HepG2 (cell line): Measurements from ENCODE around the gene ALPK3. TPM values are rescaled to one million over a fixed set of nuclear protein-coding genes. Genes with fewer than 3 reads are reported as not detected.

Experiments
- ATAC-seq: fragments of 200-7000 bp; cut with Tn5 transposase; 3 replicates; pipeline ENCODE4 v1.9.1; 2020; ENCODE audit warnings: mild to moderate bottlenecking, moderate library complexity
- BruUV-seq: library from RNA; stranded (reverse); fragments of 400-500 nt; replicated peaks from 2 replicates; lab custom pipeline; 2021; lab: Mats Ljungman, UMichigan
- CTCF ChIA-PET: fragments of 300-600 bp; formaldehyde crosslinking; extraction: SDS; loops from one replicate; lab custom pipeline; 2021; ENCODE audit warnings: low total read pairs, inconsistent platforms, low intra/inter-chr PET ratio; lab: Yijun Ruan, JAX
- POLR2A ChIA-PET: fragments of 350-600 bp; sonication (Branson Sonifier 250); formaldehyde crosslinking; loops from one replicate; lab custom pipeline; 2020; ENCODE audit warnings: antibody characterized with exemption, inconsistent platforms; lab: Yijun Ruan, JAX
- DNase-seq: peaks from one replicate; pipeline ENCODE4 v3.0.0-alpha.2; 2015; ENCODE audit warnings: low spot score
- FAIRE-seq: peaks from 3 replicates; lab custom pipeline; 2011; peaks lifted over from hg19 to GRCh38; lab: Jason Lieb, UNC
- H2AFZ ChIP-seq: one replicate; pipeline ENCODE4 v1.6.1; 2011; ENCODE audit warnings: low read length, inconsistent platforms
- H3K27ac ChIP-seq: fragments of 300-600 bp; 3 replicates; pipeline ENCODE4 v1.8.0; 2011; ENCODE audit warnings: mixed run types, mild to moderate bottlenecking, mixed read lengths, low read length, inconsistent platforms; ENCODE audit not compliant: insufficient read depth; ENCODE audit errors: extremely low read length
- H3K27me3 ChIP-seq, 2 experiments: fragments of 200-600 bp in 1 of 2; 2 replicates in 1 of 2; 3 replicates in 1 of 2; pipeline versions ENCODE4 v1.6.0 to v1.8.0; 2011; ENCODE audit warnings: low read length in 2 of 2, mild to moderate bottlenecking in 2 of 2, moderate library complexity in 2 of 2, inconsistent platforms in 1 of 2; ENCODE audit not compliant: insufficient read depth in 2 of 2, control insufficient read depth in 1 of 2
- H3K36me3 ChIP-seq, 2 experiments: fragments of 200-600 bp in 1 of 2; replicated peaks in 1 of 2; 2 replicates in 1 of 2; 3 replicates in 1 of 2; pipeline versions ENCODE4 v1.5.1 to v1.8.0; 2011; ENCODE audit warnings: low read length in 2 of 2, inconsistent platforms in 1 of 2; ENCODE audit not compliant: insufficient read depth in 2 of 2, control insufficient read depth in 1 of 2
- H3K4me1 ChIP-seq: 2 replicates; pipeline ENCODE4 v1.5.1; 2012; ENCODE audit warnings: low read length, inconsistent platforms; ENCODE audit not compliant: insufficient read depth
- H3K4me2 ChIP-seq: 2 replicates; pipeline ENCODE4 v1.6.0; 2011; ENCODE audit warnings: low read depth, low read length, inconsistent platforms
- H3K4me3 ChIP-seq, 3 experiments: fragments of 200-600 bp in 1 of 3; sonication (generic), shearing (Covaris generic) in 1 of 3; replicated peaks in 1 of 3; 2 replicates each; pipeline ENCODE4 v1.5.1; 2011 to 2016; ENCODE audit warnings: low read length in 3 of 3, inconsistent platforms in 2 of 3, low read depth in 2 of 3, mild to moderate bottlenecking in 2 of 3, control low read depth in 1 of 3, mixed read lengths in 1 of 3; ENCODE audit not compliant: insufficient read depth in 1 of 3
- H3K79me2 ChIP-seq: one replicate; pipeline ENCODE4 v1.6.1; 2011; ENCODE audit warnings: low read length, inconsistent platforms; ENCODE audit not compliant: insufficient read depth
- H3K9ac ChIP-seq: 2 replicates; pipeline ENCODE4 v1.6.0; 2011; ENCODE audit warnings: mild to moderate bottlenecking, low read depth, low read length, inconsistent platforms; ENCODE audit not compliant: insufficient read depth
- H3K9me3 ChIP-seq: 2 replicates; pipeline ENCODE4 v1.5.1; 2012; ENCODE audit warnings: mild to moderate bottlenecking, low read length
- H4K20me1 ChIP-seq: 2 replicates; pipeline ENCODE4 v1.6.0; 2011; ENCODE audit warnings: inconsistent platforms, mild to moderate bottlenecking, low read length, moderate library complexity; ENCODE audit not compliant: insufficient read depth
- ARHGAP35 ChIP-seq: sonication (generic); formaldehyde crosslinking; IDR thresholded peaks from 2 replicates; pipeline ENCODE4 v1.9.0; 2022; ENCODE audit warnings: mild to moderate bottlenecking, inconsistent platforms, moderate library complexity, missing genetic modification reagents, borderline replicate concordance
- CHD4 ChIP-seq: fragments of 200-600 bp; sonication (generic); IDR thresholded peaks from 2 replicates; pipeline ENCODE4 v1.7.0; 2017; ENCODE audit warnings: mild to moderate bottlenecking, low read length, borderline replicate concordance
- CREBL2 ChIP-seq: sonication (generic); formaldehyde crosslinking; IDR thresholded peaks from 2 replicates; pipeline ENCODE4 v1.8.1; 2023; ENCODE audit warnings: missing genetic modification reagents, mild to moderate bottlenecking, borderline replicate concordance
- JUNB ChIP-seq: sonication (generic); formaldehyde crosslinking; IDR thresholded peaks from 2 replicates; pipeline ENCODE4 v1.8.0; 2022; ENCODE audit warnings: missing genetic modification reagents, mild to moderate bottlenecking, borderline replicate concordance
- KLF9 ChIP-seq: IDR thresholded peaks from 2 replicates; pipeline ENCODE4 v1.6.1; 2016; ENCODE audit warnings: low read depth
- MNT ChIP-seq: fragments of 450-650 bp; IDR thresholded peaks from 2 replicates; pipeline ENCODE4 v1.6.1; 2016
- SNAPC4 ChIP-seq: sonication (generic); formaldehyde crosslinking; IDR thresholded peaks from 2 replicates; pipeline ENCODE4 v1.4.0; 2020; ENCODE audit warnings: mild to moderate bottlenecking, missing genetic modification reagents
- ZFP1 ChIP-seq: IDR thresholded peaks from 2 replicates; pipeline ENCODE4 v1.6.1; 2016
- ZNF441 ChIP-seq: sonication (generic); formaldehyde crosslinking; IDR thresholded peaks from 2 replicates; pipeline ENCODE4 v1.7.0; 2021; ENCODE audit warnings: missing genetic modification reagents, borderline replicate concordance
- ZNF709 ChIP-seq: sonication (generic); formaldehyde crosslinking; IDR thresholded peaks from 2 replicates; pipeline ENCODE4 v1.5.0; 2020; ENCODE audit warnings: mild to moderate bottlenecking, missing genetic modification reagents
- ZNF747 ChIP-seq: sonication (generic); formaldehyde crosslinking; IDR thresholded peaks from 2 replicates; pipeline ENCODE4 v1.8.1; 2023; ENCODE audit warnings: missing genetic modification reagents, mild to moderate bottlenecking, borderline replicate concordance
- ZNF772 ChIP-seq: sonication (generic); formaldehyde crosslinking; IDR thresholded peaks from 2 replicates; pipeline ENCODE4 v1.5.0; 2020; ENCODE audit warnings: mild to moderate bottlenecking, missing genetic modification reagents
- ZNF878 ChIP-seq: sonication (generic); formaldehyde crosslinking; IDR thresholded peaks from 2 replicates; pipeline ENCODE4 v1.8.1; 2023; ENCODE audit warnings: mild to moderate bottlenecking, missing genetic modification reagents, moderate library complexity
- ZSCAN25 ChIP-seq: sonication (generic); formaldehyde crosslinking; IDR thresholded peaks from 2 replicates; pipeline ENCODE4 v1.8.0; 2022; ENCODE audit warnings: mild to moderate bottlenecking, missing genetic modification reagents
- ZSCAN31 ChIP-seq: sonication (generic); formaldehyde crosslinking; IDR thresholded peaks from 2 replicates; pipeline ENCODE4 v1.5.0; 2020; ENCODE audit warnings: low read depth, mild to moderate bottlenecking, missing genetic modification reagents
- WGBS: methylation state at CpG from one replicate; pipeline ENCODE4 v1.1.6; 2017; ENCODE audit warnings: low lambda C conversion rate; 5-methylcytosine and 5-hydroxymethylcytosine counted together
- in situ Hi-C: cut with HindIII; loops from 2 replicates; pipeline ENCODE4 v1.10.0; 2017; ENCODE audit warnings: low pct_unique_long_range_greater_than_20kb; ENCODE audit not compliant: extremely low pct_ligation_motif_present
- intact Hi-C: fragments of 100-400 bp; cut with micrococcal nuclease; formaldehyde crosslinking; loops from one replicate; pipeline ENCODE4 v1.10.0; 2022; ENCODE audit not compliant: unreplicated experiment
- polyA plus RNA-seq, 8 experiments: library from polyadenylated mRNA; depleted of rRNA in 3 of 8; stranded (reverse) in 7 of 8; unstranded in 1 of 8; fragments of >200 nt; fragmentation: Illumina TruSeq in 4 of 8; extraction: Trizol in 4 of 8; gene quantifications; 2 replicates each; pipeline versions ENCODE4 v1.2.1 to v1.2.3, GENCODE V29; 2011 to 2016; ENCODE audit warnings: low read depth in 4 of 8, missing spikeins in 1 of 8, mixed read lengths in 1 of 8; ENCODE audit not compliant: insufficient read depth in 1 of 8
- total RNA-seq, 5 experiments: library from RNA; depleted of rRNA; stranded (reverse); fragments of >200 nt; fragmentation: Illumina TruSeq; extraction: Trizol; gene quantifications; 2 replicates each; pipeline ENCODE4 v1.2.3, GENCODE V29; 2016; ENCODE audit warnings: low read depth in 1 of 5
- TF ChIP-seq, protein P1 (sequence below): sonication (generic); formaldehyde crosslinking; IDR thresholded peaks from 2 replicates; pipeline ENCODE4 v1.5.1; 2020; ENCODE audit warnings: missing genetic modification reagents, mild to moderate bottlenecking, borderline replicate concordance
- TF ChIP-seq, protein P2 (sequence below): sonication (generic); formaldehyde crosslinking; IDR thresholded peaks from 2 replicates; pipeline ENCODE4 v1.9.0; 2021; ENCODE audit warnings: missing genetic modification reagents, mild to moderate bottlenecking, borderline replicate concordance

Gene ALPK3
- total and polyA plus RNA-seq, 2 of the 13 experiments (the other 11 are each of a cell fraction or from before 2014, with no cell fraction given), result 0.04 to 0.42 TPM

DNA sequence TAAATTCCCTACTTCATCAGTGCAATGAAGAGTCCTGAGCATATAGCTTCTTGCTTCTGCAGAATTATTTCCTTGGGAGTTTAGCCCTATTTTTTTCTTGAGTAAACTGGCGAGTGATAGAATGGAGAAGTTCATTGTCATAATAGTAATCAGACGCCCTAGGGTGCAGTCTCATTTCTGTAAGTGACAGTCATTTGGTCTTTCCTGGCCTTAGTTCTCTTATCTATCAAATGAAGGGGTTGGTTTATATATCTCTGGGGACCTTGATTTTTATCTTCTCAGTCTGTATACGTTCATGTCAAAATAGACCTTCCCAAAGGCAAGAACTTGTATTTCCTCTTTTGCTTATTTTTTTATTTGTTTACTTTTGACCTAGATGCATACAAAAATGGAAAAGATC lies 9.9 kb upstream of the ALPK3 start:
- Histone ChIP-seq H3K27ac (no peak overlapping the region), H3K4me1 (peaks cover 6% of the 10 kb centered on the region; the same call in 1 of the 2 replicates), H4K20me1 (no peaks in the 10 kb centered on the region), H3K9ac (no peak overlapping the region), H3K36me3 (peaks cover 4 to 18% of the 10 kb centered on the region in 2 experiments; a peak in 2 of 5 replicates), H3K4me3 (no peak overlapping the region), H2AFZ (no peak overlapping the region), H3K9me3 (no peaks in the 10 kb centered on the region), H3K4me2 (no peak overlapping the region), H3K27me3 (no peaks in the 10 kb centered on the region), H3K79me2 (no peaks in the 10 kb centered on the region)
- DNase-seq (no peak), ATAC-seq (no peak), FAIRE-seq (no peak)
- intact Hi-C loops, result no loop called here
- no TSS peak for BruUV-seq
- 98% methylated on average over 3 of the region's 3 CpGs for WGBS
- ChIA-PET POLR2A (no interaction called here), CTCF (no interaction called here)
- in situ Hi-C loops, result no loop called here
- TF ChIP-seq ZNF747 (CRISPR knock-in tag), result no peak
- TF ChIP-seq SNAPC4 (CRISPR knock-in tag), result no peak
- TF ChIP-seq CHD4, result no peak
- no peak for TF ChIP-seq MNT
- TF ChIP-seq, protein P1, sequence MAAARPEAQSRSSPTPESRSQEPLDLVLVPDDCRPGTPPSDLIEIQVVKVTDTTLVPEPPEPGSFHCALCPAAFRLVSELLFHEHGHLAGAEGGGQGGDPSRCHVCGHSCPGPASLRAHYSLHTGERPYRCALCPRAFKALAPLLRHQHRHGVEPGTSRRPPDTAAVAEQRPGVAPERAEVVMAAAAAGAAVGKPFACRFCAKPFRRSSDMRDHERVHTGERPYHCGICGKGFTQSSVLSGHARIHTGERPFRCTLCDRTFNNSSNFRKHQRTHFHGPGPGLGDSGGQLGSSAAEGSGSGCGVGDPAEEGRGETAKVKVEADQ (CRISPR knock-in tag), result no peak
- no peak for TF ChIP-seq ZNF709 (CRISPR knock-in tag)
- no peak for TF ChIP-seq ZSCAN25 (CRISPR knock-in tag)
- TF ChIP-seq ZNF878 (CRISPR knock-in tag), result no peak
- TF ChIP-seq KLF9, result no peak
- TF ChIP-seq, protein P2, sequence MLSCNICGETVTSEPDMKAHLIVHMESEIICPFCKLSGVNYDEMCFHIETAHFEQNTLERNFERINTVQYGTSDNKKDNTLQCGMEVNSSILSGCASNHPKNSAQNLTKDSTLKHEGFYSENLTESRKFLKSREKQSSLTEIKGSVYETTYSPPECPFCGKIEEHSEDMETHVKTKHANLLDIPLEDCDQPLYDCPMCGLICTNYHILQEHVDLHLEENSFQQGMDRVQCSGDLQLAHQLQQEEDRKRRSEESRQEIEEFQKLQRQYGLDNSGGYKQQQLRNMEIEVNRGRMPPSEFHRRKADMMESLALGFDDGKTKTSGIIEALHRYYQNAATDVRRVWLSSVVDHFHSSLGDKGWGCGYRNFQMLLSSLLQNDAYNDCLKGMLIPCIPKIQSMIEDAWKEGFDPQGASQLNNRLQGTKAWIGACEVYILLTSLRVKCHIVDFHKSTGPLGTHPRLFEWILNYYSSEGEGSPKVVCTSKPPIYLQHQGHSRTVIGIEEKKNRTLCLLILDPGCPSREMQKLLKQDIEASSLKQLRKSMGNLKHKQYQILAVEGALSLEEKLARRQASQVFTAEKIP (CRISPR knock-in tag), result no peak
- no peak for TF ChIP-seq ARHGAP35
- no peak for TF ChIP-seq ZNF441
- no peak for TF ChIP-seq ZSCAN31 (CRISPR knock-in tag)
- TF ChIP-seq ZNF772 (CRISPR knock-in tag), result no peak
- TF ChIP-seq ZFP1 (CRISPR knock-in tag), result no peak
- no peak for TF ChIP-seq CREBL2 (CRISPR knock-in tag)
- TF ChIP-seq JUNB (CRISPR knock-in tag), result no peak
